GM04503 (cell line): Measurements from ENCODE around the gene MYLK.

Experiments
- DNase-seq: peaks from one replicate; pipeline ENCODE4 v3.0.0-alpha.2; 2012; ENCODE audit warnings: low read depth

The MYLK gene

DNA sequence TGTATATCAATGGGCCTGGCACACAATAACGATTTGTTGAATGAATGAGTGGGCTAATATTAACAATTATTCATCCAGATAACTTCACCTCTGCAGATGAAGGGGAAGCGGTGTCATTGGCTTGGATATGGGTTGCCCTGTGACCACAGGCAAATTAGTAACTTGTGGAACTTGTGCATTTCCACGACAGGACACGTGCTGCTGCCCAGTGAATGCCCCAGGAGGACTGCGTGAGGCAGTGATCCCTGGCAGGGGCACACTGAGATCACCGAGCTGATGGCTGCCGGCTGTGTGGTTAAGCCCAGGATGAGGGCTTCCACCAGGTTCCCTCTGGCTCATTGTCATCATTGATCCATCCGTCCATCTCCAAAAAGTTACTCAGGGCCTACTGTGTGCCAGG lies 215.2 kb downstream of the MYLK start:
- DNase-seq, result no peak

DNA sequence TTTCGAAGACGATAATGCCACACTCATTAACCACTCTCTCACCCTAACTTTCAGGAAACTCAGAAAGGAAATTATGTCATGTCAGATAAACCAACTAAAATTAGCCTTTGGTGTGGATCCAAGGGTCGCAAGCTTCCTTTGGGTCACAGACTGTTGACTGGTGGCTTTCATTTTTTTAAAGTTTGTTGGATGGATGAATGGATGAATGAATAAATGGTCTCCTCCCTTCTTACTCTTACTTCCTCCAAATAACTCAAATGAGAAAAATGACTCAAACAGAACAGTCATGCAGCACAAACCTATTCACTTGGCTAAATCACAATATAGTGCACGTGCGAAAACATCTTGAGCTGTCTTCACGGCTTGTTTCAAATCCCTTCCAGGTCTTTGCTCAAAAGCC lies 216.3 kb downstream of the MYLK start:
- DNase-seq, result no peak

DNA sequence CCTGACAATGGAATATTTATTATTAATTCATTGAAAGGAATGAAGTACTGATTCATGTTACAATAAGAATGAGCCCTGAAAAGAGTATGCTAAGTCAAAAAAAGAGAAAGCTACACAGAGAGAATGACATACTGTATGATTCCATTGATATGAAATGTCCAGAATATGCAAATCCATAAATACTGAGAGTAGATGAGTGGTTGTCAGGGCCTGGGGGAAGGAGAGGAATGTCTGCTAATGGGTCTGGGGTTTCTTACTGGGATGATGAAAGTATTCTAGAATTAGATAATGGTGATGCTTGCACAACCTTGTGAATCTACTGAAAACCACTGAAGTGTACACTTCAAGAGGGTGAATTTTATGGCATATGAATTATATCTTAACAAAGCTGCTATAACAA lies 219.4 kb downstream of the MYLK start:
- no peak for DNase-seq

DNA sequence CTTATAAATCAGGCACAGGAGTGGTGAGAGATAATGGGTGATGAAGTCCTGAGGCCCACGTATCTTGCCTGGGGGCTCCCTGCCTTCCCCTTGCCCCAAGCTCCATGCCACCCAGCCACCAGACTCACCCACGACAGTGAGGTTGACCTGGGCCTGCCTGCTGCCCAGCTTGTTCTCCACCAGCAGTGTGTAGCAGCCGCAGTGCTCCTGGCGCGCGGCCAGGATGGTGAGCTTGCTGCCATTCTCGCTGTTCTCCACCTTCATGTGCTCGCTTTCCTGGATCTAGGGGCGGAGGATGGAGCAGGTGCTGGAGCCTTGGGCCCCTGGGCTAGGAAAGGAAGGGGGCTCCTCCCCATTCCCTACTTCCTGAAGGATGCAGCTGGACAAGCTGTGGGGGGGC lies 220.2 kb downstream of the MYLK start:
- DNase-seq, result no peak

DNA sequence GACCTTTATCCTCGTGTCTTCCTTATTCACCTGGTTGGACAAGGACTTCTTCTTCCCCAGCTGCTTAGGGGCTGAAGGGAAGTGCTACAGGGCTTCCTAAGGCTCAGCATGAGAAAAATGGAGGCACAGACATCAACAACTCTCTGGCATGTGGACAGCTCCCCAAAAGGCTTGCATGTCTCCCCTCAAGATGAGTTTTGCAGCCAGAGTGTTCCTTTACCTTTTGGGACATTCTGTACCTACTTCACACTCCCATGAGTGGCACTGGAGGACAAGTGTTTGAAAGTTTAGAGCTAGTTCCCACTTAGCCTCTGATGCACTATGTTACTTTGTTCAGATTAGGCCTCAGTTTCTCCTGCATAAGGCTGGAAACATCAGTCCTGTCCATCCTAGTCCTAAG lies 222.2 kb downstream of the MYLK start:
- no peak for DNase-seq

DNA sequence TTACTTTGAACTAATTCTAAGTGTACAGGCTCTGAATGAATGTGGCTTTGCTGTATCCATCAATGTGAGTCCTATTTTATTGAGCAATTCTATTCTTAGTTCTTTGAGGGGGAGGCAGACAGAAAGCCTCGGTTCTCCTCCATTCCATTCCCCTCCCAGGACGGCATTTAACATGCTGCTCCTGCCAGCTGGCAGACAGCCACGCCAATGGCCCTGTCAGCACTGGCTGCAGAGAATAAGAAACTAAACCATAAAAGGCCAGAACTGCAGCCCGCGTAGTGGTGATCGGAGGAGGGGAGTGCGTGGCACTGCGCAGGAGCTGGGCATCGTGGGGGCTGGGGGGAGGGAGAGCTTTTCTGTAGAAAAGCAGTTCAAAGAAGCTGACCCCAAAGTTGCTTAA lies 223.2 kb downstream of the MYLK start:
- DNase-seq, result peak; percentile 92

DNA sequence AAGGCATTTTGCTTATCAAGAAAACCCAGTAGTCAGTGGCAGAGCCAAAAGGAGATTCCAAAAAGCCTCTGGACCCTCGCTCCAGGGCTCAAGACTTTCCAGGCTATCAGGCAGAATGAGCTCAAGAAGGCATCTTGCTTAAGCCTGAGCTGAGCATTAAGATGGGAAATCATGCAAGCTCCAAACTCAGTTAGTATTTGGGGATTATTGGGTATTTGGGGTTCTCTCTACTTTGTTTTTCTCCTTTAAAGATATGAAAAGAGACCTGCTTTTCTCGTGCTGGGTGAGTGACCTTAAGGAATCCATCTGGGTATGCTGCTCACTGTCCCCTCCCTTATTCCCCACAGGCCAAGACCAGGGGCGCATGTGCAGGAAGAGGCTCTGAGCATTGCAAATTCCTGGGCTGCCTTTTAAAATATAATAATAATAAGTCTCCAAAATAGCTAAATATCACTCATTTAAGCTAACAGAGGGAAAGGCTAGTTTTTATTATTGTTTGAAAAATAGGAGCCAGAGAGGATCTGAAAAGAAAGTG lies 223.9 kb downstream of the MYLK start:
- no peak for DNase-seq

DNA sequence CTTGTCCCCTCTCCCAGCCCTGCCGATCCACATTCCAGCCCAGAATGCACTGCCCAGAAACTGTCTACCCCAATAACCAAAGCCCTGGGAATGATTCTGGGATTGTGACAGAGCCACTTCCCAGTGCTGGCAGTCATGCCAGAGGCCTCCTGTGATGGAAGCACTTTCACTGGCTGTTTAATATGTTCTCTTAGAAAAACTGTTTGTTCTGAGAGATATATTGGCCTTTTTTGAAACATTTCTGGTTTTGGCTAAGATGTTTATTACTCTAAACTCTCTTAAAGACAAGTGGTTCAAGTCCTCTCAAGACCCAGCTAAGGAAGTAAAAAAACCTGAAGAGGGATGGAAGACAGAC lies 225.3 kb downstream of the MYLK start:
- no peak for DNase-seq

DNA sequence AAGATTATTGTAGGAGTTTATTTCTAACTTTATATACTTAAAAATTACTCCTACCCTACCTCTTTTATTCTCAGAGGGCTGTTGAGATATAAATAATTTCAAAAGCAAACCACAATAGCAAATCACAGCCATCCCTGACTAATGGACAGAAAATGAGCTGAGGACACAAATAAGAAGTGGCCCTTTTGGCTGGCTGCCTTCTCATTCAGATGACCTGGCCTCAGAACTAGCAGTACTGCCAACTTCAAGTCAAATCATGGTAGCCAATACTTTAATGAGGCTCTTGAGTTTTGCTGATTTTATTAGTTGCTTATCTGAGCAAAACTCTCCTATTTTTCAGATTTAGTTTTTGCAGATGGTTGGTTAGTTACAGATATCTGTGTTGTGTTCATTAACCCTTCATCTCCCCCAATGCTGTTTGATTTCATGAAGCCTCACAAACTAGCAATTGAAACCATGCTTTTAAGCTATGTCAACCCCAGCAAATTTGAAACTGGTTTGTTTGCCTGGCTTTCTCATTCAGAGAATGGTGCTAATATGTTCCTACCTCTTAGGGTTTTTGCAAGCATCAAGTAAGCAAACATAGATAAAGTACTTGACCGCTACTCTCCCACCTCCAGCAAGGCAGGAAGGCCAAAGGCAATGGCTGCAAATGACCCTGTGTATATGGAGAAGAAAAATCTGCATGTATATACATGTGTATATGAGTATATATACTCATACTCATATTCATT lies 225.8 kb downstream of the MYLK start:
- peak; percentile 66 for DNase-seq

DNA sequence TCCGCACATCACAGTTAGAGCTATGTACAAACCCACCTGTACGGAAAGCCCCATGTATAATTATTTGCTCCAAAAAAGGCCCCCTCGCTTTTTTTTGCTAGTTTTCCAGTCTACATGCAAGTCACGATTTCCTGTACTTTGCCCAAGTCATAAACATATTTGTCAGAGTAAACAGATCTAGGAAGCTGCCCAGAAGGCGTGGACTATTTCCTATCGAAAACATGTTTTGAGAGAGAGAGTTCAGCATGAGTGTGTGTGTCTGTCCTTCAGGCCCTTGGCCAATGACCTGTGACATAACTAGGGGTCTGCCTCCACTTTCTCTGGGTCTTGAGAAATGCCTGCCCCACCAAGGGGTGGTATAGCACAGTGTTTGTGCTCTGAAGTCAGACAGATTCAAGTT lies 226.6 kb downstream of the MYLK start:
- no peak for DNase-seq

DNA sequence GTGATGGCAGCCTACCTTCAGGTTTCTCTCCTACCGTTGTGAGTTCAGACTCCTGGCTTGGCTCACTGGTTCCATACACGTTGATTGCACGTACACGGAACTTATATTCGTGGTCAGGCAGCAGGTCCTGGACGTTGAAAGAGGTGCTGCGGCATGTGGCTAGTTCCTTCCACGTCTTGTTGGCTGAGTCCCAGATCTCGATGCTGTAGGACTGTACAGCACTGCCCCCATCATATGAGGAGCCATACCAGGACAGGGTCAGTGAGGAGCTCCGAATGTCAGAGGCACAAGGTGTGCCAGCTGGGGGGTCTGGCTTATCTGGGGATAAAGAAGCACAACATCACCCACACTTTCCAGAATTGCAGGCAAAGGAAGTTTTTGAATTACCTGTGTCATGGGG lies 227.0 kb downstream of the MYLK start:
- no peak for DNase-seq

DNA sequence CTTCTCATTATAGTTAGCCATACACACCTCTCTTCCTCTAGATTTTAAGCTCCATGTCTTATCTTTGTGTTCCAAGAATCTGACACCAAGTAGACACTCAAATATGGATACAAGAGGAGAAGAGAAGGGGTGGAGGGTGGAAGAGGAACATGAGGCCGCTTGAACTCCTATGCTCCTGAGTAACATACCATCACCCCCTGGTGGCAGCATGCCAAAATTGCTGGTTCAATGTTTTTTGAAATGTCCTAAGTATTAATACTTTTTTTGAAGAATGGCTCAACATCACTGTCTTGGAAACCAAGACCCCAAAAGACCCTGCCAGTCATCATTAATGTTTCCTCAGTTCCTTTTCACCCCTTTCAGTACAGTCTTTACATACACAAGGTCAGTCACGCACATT lies 227.4 kb downstream of the MYLK start:
- DNase-seq, result no peak

DNA sequence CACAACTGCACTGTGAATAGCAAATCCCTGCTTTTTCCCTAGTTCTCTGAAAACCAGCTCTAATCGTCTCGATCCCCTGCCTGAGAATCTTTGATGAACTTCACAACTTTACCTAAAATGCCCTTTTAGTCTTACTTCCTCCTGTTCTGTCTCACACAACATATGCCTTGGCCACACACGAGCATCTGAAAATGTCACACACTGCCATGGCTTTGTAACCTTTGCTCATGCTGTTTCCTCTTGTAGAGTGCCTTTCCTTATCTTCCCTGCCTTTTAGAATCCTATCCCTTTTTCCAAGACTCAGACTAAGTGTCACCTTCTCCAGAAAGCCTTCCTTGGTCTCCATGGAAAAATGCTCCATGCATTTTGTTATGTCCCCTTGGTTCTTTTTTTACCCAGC lies 227.9 kb downstream of the MYLK start:
- no peak for DNase-seq

DNA sequence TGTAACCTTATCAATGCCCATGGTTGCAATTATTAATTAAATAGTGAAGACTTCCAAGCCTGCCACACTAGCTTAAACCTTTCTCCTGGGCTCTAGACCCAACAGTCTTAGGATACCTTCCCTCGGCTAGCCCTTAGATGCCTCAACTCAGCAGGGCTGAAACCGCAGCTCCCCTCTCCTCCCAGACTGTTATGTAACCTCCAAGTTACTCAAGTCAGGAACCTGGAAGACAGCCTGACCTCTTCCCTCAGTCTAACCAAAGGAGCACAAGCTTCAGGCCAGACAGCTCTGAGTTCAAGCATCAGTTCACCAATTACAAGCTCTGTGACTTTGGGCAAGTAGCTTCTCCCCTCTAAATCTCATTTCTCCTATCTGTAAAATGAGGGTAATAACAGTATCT lies 228.7 kb downstream of the MYLK start:
- DNase-seq, result no peak

DNA sequence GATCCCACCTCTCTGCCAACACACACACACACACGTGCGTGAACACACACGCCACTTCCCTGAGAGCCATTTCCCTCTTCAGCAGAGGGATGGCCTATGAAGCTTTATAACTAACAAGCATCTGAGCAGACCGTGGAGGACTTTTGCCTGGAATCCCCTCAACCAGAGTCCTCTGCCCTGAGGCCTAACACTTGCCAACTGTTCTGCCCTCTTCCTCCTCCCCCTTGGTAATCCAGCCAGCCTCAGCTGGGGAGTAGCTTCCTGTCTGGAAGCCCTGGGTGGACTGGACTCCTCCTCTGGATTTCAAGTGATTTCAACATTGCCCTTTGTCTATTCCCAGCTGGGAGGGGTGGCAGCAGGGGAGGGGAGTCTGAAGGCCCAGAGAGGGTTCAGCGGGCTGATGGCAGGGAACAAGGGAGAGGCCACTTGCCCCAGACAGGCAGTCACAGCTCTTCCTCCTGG lies 230.9 kb downstream of the MYLK start:
- peak; percentile 85 for DNase-seq

DNA sequence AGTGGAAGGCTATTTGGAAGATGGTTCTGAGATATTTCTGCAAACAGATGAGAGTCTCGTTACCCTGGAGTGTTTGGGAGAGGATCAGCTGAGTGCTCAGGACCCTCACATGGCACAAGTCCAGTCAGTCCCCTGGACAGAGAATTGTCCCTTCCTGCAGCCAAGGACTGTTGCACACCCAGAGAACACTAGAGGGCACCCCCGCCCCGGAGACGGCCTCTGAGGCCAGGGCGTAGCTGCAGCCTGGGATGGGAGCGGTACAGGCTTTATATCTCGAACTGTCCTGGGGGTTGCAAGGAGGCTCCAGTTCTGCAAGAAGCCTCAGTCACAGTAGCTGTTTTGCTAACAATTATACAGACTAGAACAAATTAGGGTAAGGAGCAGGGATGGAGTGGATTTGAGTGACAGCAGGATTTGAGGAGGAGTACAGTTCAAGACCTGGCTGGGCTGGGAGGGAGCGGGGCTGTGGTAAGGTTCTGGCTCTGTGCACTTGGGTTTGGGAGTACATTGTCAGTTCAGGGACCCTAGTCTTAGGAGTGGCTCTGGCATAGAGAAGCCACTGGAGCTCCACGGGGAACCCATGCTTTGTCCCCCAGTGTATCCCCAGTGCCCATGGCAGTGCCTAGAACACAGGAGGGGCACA lies 231.7 kb downstream of the MYLK start:
- DNase-seq, result no peak

DNA sequence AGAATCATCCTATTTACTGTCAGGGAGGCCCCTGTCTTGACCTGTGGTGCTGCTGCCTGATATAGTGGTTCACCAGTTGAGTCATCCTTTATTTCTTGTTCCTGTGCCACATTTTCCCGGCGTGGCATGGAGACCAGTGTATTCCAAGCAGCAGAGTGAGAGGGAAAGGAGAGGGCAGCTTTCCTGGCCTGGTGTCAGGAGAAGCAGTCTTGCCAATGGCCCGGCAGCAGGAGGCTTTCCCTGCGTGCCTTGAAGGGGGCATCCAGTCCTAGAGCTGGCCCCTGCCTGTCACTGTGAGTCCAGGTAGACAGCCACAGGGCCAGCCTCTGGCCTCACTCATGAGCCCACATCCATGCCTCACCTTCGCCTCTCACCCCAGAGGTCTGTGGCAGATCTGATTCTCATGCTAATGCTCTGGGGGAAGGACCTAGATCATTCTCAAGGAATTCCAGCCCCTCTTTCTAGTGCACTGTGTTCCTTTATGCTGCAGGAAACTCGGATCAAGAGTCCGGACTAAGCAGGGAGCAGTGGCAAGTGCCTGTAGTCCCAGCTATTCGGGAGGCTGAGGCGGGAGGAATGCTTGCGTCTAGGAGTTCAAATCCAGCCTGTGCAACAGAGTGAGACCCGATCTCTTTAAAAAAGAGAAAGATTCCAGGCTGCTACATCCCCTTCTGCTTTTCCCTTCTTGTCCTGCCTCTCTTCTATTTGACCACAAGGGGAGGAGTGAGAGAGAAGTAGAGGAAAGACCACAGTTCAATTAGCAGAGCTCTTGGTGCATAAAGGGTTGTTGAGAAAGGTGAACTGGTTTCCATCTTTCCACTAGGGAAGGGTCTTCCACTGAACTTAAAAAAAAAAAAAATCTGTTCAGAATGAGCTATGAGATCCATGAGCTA lies 232.4 kb downstream of the MYLK start:
- no peak for DNase-seq

DNA sequence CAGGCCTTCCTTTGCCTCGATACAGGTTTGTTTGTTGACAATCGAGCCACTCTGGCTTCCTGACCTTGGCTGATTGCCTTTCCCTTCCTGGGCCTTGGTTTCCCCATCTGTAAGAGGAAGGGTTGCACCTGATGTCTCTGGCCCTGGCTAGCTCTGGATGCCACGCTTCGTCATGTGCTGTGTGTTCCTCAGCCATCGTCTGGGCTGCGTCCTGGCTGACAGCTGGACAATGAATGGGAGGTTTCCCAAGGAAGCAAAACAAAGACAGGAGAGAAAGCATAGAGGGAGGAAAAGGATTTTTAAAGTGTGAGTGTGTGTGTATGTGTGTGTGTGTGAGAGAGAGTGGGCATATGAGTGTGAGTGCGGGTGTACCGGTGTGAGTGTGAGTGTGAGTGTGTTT lies 234.0 kb downstream of the MYLK start:
- DNase-seq, result no peak

DNA sequence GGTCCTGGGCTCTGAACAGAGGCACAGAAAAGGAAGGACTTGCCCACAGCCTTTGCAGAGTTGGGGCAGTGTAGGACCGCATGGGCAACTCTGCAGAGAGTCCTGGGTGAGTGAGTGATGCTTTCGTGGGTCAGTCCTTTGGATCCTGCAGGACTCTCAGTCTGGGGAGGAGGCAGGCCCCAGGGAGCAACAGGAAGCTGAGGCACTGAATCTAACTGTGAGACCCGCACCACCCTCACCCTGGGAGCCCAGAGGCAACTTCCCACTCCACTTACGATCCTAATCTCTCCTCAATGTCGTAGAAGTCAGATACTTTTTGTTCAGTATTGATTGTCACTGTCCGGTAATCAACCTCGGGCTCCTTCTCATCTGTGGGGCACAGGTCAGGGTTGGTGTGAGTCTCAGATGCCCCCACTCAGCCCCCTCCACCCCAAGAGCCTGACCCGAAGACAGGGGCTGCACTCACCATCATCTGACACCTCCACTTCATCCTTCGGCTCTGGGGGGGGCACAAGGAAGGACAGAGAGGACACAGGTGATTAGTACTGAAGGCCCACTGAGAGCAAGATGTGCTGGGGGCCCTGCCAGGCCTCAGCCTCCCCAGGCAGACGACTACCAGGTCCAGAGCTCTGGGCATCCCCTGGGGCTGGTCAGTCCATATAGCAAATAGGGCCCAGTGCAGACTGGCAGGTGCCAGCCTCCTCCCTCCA lies 235.3 kb downstream of the MYLK start:
- no peak for DNase-seq

DNA sequence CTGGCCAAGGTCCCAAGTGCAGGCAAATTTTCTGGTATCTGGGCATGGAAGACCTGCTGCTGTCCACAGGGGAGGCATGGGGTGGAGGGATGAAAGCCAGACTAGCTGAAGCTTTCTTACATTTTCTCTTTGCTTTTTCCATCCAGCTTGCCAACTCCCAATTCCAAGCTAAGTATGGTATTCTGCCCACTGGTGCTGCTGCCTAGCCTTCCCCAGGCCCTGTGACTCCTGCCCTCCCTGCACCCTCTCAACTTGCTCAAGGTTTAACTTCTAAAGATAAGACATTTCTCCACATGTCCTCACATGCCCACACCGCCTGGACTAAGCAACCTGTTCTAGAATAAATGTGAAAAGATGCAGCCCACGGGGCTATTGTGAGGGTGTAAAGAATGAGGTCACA lies 239.8 kb downstream of the MYLK start:
- no peak for DNase-seq

DNA sequence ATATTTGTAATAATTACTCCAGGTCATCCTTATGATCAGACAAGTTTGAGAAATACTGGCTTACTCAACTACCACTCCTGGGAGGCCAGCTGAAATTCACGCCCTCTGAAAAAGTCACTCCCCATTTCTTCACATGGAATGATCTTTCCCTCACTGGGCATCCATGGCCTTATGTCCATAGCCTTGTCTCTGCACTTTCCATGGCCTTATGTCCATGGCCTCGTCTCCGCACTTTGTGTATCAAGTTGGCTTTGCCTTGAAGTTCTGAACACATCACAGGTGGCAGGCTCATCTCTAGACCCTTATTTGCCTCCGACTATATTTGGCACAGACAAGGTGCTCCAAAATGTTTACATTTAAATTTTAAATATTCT lies 241.2 kb downstream of the MYLK start:
- DNase-seq, result no peak
